HG02970 (cell line): ENCODE results near the gene ACTR1A.

ENCODE experiments used
- ATAC-seq: cut with Tn5 transposase; IDR thresholded peaks from one replicate; pipeline ENCODE4 v1.9.1; 2021; ENCODE audit warnings: mild to moderate bottlenecking, moderate library complexity, moderate number of reproducible peaks; ENCODE audit not compliant: unreplicated experiment, low FRiP score

Gene ACTR1A

DNA sequence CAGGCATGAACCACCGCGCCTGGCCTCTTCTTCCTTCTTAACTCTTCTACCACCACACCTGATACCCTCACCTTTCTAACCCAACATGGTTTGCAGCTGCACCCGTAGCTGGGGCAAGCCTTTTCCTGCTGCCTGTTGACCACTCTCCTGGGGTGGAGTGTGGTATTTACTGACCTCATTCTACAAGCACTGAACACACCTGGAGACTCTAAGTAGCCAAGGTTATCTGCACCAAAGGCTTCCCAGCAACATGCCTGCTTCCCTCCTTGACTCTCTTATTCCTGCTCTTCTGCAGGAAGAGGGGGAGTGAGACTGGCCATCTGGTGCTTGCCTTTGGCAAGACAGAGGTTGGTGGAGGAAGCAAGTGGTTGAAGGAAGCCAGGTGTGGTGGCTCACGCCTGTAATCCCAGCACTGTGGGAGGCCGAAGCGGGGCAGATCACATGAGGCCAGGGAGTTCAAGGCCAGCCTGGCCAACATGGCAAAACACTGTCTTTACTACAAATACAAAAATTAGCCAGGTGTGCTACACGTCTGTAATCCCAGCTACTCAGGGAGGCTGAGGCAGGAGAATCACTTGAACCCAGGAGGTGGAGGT, 10.1 kb downstream of the ACTR1A start:
- ATAC-seq, result no peak

DNA sequence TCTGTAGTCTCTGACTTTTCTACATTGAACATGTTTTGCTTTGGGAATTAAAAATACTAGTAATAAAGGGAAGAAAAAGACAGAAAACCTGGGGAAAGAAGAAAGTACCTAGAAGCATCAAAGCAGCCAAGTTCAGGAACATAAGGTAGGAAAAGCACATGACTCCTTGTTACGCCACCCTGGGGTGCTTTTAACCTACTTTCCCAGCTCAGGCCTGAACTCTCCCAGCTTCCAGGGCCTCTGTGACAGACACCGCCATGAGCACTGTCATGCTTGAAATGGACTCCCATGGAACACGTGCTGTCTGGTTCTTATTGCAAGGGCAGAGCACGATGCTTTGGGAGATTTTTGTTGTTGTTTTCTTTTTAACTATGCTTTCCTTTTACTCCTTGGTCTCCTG, 11.4 kb downstream of the ACTR1A start:
- no peak for ATAC-seq

DNA sequence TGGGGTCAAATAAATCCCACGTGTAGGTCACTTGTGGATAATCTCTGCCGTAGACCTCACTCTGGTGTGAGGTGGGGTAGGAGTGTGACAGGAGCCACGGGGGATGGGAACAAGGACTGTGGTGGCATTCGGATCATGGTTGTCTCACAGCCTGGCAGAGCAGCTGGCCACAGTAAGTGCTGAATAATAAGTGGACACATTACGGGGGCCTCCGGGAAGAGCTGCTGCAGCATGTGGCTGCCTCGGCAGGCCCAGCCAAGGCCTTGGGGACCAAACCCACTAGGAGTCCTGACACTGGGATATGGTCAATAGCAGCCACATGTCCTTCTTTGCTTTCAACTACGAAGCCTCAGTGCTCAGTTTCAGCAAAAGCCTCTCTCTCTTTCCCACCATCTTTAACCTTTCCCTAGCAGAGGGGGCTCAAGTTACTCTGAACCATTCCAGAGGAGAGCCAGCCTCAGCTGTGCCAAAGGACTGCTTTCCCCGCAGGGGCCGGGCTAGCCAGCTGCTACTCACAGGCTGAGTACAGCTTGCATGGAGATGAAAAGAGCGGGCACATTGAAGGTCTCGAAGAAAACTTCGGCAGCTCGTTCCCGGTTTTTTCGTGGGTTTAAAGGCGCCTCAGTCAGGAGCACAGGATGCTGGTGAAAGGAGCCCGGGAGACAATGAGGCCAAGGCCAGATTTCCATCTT, 17.3 kb downstream of the ACTR1A start:
- ATAC-seq, result no peak

DNA sequence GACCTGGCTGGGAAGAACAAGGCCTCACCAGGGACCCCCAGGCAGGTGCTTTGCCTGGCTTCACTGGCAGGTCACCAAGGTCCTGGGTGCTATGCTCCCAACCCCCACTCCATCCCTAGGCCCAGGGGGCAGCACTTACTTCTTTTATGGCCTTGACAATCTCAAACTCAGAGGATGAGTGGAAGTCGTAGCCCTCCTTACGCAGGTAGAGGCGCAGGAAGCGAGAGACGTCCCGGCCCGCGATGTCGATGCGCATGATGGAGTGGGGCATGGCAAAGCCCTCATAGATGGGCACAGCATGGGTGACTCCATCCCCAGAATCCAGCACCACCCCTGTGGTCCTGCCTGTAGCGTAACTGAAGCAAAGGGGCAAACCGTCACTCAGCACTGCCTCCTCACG, 18.5 kb downstream of the ACTR1A start:
- ATAC-seq, result no peak

DNA sequence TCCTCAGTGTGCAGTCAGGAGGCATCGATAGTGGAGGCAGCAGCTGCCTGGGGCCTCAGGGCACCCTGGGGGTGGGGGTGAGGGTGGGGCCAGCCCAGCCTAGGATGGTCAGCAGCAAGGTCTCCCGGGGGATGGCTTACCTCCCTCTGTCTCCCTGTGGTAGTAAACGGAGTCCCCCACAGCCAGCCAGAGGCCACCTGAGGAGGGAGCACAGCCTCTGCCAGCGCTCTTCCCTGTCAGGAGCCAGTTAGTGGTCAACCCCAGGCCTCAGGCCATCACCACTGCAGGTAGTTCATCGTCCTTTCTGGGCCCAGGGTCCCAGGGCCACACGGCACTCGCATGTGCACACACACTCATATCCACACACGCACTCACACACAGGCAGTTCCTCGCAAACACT, 22.1 kb downstream of the ACTR1A start:
- ATAC-seq, result no peak

DNA sequence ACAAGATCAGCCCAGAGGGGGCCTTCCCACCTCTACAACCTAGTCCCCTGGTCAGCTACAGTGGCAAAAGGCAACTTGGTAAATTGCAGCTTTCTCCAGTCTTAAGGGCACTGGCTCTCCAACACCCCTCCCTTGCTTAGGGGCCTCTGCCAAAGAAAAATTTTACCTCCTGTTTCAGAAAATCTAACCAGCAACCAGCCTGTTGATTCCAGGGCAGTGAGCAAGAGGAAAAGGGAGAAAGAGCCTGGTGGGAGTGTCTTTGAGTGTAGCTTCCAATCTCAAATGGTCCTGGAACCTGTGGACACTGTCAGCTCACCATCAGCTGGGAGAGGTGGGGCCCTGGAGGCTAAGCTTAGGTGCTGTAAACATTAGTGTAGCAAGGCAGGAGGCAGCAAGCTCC, 22.9 kb downstream of the ACTR1A start:
- ATAC-seq, result no peak

DNA sequence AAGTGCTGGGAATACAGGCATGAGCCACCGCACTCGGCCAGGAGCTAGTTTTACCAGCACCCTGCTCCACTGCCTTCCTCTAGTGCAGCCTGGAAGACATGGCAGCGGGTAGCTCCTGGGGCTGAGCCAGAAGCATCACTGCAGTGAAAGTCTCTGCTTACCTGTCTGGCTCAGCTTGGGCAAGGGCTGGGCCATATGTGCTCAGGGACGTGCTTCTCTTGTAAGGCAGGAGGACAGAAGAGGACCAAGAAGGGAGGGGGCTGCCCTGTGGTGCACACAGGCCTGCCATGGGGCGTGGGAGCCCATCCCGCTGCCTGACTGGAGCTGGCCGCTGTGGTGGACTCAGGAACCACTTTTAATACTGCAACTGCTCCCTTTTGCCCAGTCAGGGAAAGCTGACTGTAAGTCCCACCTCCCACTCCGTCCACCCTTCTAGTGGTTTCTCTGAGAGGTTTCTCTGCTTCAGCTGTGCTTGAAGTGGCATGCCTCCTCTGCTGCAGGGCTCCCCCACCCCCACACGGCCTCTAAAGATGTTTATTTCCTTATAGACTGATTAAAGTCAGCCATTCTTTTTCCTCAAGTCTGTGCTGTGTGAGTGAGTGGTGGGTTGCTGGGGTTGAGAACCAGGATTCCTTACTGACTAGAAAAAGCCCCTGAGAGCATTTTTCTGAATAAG, 25.9 kb downstream of the ACTR1A start:
- no peak for ATAC-seq

DNA sequence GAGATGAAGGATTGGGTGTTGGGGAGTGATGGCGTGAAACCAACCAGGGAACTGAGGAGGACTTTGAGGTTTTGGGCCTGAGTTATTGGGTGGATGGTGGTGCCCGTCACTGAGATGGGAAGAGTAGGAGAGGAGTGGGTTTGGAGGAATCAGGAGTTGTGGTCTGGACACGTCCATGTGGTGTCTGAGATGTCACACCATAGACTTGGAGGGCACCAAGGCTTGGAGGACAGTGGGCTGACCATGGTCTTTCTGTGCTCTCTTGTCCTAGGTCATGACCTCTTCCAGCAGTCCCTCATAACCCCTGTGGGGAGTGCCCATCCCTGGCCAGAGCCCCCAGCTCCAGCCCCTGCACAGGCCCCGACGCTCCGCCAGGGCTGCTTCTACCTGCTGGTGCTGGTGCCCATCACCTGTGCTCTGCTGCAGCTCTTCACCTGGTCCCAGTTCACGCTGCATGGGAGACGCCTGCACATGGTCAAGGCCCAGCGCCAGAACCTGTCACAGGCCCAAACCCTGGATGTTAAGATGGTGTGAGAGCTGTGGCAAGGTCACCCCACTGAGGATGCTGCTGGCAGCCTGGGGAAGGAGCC, 27.0 kb downstream of the ACTR1A start:
- ATAC-seq, result no peak

DNA sequence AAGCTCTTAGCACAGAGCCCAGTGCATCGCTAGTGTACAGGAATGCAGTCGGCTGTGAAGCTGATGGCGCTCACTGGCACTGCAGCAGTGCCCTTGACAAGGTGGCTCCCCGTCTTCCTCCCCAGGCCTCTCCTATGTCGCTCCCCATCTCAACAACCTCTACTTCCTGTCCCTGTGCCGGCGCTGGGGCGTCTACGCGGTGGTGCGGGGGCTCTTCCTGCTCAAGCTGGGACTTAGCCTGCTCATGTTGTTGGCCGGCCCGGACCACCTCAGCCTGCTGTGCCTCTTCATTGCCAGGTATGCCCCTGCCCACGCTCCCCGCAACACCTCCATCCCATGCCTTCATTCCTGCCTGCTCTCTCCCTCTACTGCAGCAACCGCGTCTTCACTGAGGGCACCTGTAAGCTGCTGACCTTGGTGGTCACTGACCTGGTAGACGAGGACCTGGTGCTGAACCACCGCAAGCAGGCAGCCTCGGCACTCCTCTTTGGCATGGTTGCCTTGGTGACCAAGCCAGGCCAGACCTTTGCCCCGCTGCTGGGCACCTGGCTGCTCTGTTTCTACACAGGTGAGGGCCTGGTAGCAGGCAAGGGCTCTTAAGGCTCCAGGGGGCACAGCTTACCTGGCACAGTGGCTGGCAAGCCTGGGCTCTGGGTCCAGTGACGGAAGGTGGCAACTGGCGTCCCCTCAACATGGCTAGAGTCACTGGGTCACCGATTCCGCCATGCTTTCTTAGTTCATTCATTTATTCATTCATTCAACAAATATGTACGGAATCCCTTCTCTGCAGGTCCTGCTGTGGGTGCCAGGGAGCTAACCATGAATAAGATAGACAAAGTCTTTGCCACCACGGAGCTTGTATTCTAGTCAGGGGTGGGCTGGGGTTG, 28.8 kb downstream of the ACTR1A start:
- no peak for ATAC-seq

DNA sequence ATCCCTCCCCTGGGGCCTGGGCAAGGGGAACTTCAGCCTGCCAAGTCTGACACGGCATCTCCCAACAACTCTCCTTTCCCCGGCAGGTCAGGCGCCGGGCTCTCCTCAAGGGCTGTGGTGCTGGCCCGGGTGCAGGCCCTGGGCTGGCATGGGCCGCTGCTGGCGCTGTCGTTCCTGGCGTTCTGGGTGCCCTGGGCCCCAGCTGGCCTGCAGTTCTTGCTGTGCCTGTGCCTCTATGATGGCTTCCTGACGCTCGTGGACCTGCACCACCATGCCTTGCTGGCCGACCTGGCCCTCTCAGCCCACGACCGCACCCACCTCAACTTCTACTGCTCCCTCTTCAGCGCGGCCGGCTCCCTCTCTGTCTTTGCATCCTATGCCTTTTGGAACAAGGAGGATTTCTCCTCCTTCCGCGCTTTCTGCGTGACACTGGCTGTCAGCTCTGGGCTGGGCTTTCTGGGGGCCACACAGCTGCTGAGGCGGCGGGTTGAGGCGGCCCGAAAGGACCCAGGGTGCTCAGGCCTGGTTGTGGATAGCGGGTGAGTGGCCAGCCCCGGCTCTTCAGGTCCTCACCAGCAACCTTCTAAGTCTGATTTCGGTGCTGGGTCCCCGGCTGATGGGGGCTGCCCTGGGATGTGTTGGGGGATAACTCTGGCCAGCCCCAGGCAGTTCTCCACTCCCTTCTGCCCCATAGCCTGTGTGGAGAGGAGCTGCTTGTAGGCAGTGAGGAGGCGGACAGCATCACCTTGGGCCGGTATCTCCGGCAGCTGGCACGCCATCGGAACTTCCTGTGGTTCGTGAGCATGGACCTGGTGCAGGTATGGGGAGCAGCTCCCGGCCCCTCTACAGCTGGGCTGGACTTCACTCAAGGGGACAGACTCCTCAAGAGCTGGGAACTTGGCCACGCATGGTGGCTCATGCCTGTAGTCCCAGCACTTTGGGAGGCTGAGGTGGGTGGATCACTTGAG, 31.6 kb downstream of the ACTR1A start:
- ATAC-seq, result no peak

DNA sequence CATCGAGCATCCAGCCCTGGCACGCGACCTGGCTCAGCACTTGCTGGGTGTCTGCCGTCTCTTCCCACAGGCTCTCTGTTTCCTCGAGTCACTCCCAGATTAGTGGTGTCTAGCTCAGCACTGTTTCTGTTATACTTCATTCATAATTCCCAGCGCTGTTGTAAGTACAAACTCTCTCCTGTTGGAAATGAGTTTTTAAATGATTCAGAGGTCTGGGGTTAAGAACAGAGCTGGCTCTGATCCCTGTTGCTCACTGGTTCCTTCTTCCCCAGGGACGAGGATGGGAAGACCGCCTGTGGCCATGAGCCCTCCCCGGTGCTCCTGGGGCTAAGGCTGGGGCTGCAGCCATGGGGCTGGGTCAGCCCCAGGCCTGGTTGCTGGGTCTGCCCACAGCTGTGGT, 33.8 kb downstream of the ACTR1A start:
- ATAC-seq, result no peak

DNA sequence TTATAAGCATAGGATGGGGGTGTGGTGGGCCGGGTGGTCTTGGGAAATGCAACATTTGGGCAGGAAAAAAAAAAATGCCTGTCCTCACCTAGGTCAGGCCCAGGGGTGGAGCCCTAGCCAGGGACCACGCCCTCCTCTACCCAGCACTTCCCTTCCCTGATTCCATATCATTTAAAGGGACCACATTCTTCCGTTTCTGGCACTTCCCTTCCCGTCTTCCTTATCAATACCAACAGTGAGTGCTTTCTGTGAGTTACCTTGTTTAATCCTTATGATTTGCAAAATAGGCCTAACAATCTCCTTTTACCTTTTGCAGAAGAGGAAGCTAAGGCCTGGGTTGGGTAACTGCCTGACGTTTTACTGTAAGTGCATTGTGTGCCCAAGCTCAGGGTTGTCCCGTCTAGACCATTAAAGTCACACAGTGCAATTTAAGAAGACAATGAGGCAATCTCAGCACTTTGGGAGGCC, 34.5 kb downstream of the ACTR1A start:
- ATAC-seq, result no peak

DNA sequence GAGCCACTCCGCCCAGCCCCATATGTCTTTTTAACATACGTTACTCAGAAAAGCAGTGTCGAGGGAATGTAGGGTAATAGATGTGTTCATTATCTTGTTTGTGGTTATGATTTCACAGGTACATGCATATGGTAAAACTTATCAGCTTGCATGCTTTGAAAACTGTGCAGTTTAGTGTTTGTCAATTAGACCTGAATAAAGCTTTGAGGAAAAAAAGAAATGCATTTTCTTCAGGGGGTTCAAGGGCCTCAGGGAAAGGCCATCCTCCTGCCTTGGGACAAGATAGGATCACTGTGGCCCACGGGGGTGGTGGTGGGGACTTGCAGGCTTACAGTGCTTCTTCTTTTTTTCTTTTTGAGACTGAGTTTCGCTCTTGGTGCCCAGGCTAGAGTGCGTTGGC, 35.2 kb downstream of the ACTR1A start:
- no peak for ATAC-seq

DNA sequence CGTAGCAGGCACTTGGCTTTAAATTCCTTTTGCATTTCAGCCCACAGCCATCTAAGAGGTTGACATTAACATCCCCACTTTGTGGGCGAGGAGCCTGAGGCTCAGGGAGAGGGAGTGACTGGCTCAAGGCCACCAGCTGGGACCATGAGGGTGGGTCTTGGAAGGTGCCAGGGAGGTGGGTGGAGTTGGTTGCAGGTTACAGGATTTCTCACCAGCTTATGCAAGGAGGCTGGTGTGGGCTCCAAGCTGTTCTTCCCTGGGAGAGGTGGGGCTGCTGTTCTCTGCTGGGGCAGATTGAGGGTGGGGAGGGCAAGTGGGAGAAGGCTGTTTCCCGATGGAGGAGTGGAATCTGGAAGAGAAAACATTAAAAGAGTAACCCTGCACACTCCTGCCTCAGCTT, 37.0 kb downstream of the ACTR1A start:
- no peak for ATAC-seq

DNA sequence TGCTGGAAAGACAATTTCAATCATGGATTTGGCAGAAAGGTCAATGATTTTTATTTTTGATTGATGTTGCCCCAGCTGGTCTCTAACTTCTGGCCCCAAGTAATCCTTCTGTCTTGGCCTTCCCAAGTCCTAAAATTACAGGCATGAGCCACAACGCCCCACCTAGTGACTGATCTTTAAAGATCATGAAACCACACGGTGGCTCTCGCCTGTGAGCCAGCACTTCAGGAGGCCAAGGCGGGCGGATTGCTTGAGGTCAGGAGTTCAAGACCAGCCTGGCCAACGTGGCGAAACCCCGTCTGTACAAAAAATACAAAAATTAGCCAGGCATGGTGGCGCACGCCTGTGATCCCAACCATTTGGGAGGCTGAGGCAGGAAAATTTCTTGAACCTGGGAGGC, 38.5 kb downstream of the ACTR1A start:
- no peak for ATAC-seq

DNA sequence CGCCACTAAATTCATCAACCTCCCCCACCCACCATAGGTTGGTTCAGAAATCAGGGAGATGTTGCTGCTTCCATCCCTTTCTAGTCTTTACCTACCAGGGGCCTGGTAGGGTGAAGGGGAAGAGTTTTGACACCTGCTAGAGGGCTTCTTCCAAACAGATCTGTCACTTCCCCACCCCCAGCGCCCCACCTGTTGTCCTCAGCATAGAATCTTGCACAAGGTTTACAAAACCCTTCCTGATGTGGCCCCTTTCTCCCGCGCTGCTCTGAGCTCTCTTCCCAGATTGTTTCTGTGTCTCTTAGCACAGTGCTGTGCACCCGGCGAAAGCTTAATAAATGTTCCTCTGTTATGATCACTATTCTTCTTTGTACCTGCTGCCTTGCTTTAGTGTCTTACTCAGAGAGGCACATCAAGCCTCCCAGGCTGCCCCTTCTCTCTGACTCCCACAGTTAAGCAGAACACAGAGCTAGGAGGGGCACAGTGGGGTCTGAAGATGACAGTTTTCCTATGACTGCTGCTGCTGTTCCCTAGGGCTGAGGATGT, 39.9 kb downstream of the ACTR1A start:
- ATAC-seq, result no peak

DNA sequence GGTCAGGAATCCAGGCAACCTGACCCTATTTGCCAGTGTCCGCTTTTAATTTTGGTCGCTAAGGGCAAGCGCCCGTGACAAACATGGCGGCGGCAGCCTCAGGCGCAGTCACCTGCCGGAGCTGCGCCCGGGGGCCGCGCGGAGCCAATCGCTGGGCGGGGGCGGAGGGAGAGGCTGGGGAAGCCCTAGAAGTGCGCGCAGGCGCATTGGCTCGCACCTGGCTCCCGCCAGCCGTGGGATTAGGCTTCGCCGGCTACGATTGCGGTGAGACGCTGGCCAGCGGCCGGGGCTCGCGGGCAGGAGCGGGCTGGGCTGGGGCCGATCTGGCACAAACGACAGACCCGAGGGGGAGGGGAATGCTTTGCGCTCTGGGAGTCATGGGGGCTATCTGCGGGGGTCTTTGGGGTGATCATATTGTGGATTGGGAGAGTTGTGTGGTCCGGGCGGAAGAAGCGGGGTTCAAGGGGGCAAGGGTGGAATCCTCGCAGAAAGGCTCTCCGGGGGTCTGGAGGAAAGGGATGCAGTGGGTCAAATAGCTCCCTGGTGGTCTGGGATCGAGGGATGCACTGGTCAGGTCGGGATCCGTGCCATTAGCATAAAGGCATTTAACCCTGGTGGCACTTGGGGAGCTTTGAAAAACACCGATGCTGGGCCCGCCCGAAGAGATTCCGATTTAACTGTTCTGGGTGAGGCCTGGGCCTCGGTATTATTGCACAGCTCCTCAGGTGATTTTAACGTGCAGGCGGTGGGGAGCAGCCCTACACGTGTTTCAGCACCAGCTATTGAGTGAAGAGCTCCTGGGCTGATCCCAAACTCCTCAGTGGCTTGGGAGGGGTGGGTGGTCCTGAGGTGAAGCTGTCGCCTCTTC, 41.1 kb downstream of the ACTR1A start:
- ATAC-seq, result peak; percentile 86

DNA sequence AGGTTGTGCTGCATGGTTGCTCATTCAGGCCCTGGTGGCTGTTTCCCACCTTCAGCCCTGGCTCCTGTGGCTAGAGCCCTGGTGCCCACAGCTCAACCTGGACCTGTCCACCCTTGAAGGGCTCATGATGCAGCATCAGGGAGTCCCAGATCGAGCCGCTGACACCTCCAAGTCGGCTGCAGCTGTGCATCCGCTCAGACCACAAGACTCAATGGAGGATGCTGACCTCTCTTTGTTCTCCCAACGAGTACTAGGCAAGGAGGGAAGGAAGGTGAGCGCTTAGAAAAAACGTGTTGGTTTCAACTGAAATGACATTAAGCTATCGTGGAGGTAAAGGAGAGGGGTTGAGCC, 41.7 kb downstream of the ACTR1A start:
- ATAC-seq, result peak; percentile 21
